ENCODE measurements around the gene TPM4.
"Not testable (repeated sequence)": the region's sequence is repeated elsewhere in the genome, so short reads cannot be mapped to it uniquely, and the experiment has no call there.

Gene TPM4

GRCh38 chr19:16095071-16095571 is 18.8 kb downstream of the TPM4 start:
- no peak for DNase-seq

- no peak for DNase-seq
Observed at GRCh38 chr19:16096280-16096855, 20.1 kb downstream of the TPM4 start.

- DNase-seq: no peak
Observed at GRCh38 chr19:16098416-16098768, 22.1 kb downstream of the TPM4 start.

- no peak for DNase-seq
Observed at GRCh38 chr19:16098821-16099220, 22.5 kb downstream of the TPM4 start.

- not testable (repeated sequence) for DNase-seq
Observed at GRCh38 chr19:16099314-16099965, 23.1 kb downstream of the TPM4 start.

GRCh38 chr19:16100524-16100923 is 24.2 kb downstream of the TPM4 start:
- DNase-seq: no peak

GRCh38 chr19:16104722-16105121 is 28.4 kb downstream of the TPM4 start:
- no peak for DNase-seq

GRCh38 chr19:16106121-16106520 is 29.8 kb downstream of the TPM4 start:
- DNase-seq: no peak

GRCh38 chr19:16111160-16111908 is 35.0 kb downstream of the TPM4 start, which contains the start of gene RAB8A:
Gene RAB8A, plus strand, starts transcription at chr19:16111889. Its CDS starts 13 bp downstream, at chr19:16111902.
- DNase-seq: peak; percentile 86 to 100 (median 99)

GRCh38 chr19:16111909-16112752 is 35.8 kb downstream of the TPM4 start:
- DNase-seq: no peak

- no peak for DNase-seq
Observed at GRCh38 chr19:16112778-16113177, 36.5 kb downstream of the TPM4 start.

GRCh38 chr19:16113727-16114126 is 37.4 kb downstream of the TPM4 start:
- DNase-seq: no peak

GRCh38 chr19:16115301-16116039 is 39.2 kb downstream of the TPM4 start:
- DNase-seq: peak in 47 of 58 donors; percentile 6 to 72 (median 38)

- DNase-seq: no peak
Observed at GRCh38 chr19:16116067-16116466, 39.8 kb downstream of the TPM4 start.

- no peak for DNase-seq
Observed at GRCh38 chr19:16117594-16118033, 41.3 kb downstream of the TPM4 start.

GRCh38 chr19:16118489-16119033 is 42.3 kb downstream of the TPM4 start:
- DNase-seq: peak in 8 of 58 donors; percentile 4 to 23 (median 12)

- DNase-seq: not testable (repeated sequence)
Observed at GRCh38 chr19:16119075-16119857, 43.0 kb downstream of the TPM4 start.

GRCh38 chr19:16121141-16121540 is 44.8 kb downstream of the TPM4 start:
- DNase-seq: no peak

GRCh38 chr19:16121967-16122366 is 45.7 kb downstream of the TPM4 start:
- DNase-seq: no peak

All from anterior cingulate cortex (tissue), 58 donors.